ENCODE results near the gene STAB1. TPM values are rescaled to one million over a fixed set of nuclear protein-coding genes. Genes with fewer than 3 reads are reported as not detected.
A peak's percentile ranks its signal among the peaks of the same experiment; 100 is the strongest.

The STAB1 gene
- 0.06 TPM in 1 of 2 replicates, not detected in the other for total RNA-seq (ENCODE audit: low replicate concordance)

- Mint-ChIP-seq H3K36me3 (peaks cover 8% of the 10 kb centered on the region), H3K27ac (no peak within 1 kb of the TSS), H3K4me3 (peak within 1 kb of the TSS; percentile 11), H3K4me1 (peaks cover 10% of the 10 kb centered on the region), H3K9me3 (no peaks in the 10 kb centered on the region), H3K27me3 (ENCODE audit: insufficient read depth, low read depth) (peaks cover 6% of the 10 kb centered on the region)
- H3F3A ChIP-seq (ENCODE audit: low read depth), result peaks cover 7% of the 10 kb centered on the region
- no peaks in the 10 kb centered on the region for H3K9me3 ChIP-seq (ENCODE audit: low read depth)
- peaks cover 18% of the 10 kb centered on the region for H4K20me1 ChIP-seq (ENCODE audit: low read depth)
- no peak for DNase-seq (ENCODE audit: low spot score)
- peaks cover 6% of the 10 kb centered on the region for H3K4me1 ChIP-seq
- no peaks in the 10 kb centered on the region for H3K79me2 ChIP-seq (ENCODE audit: low read depth)
- H3K4me2 ChIP-seq, result no peak within 1 kb of the TSS
- no peak within 1 kb of the TSS for H3K4me3 ChIP-seq
- peak within 1 kb of the TSS; percentile 53 for H3K27ac ChIP-seq
- H3K27me3 ChIP-seq, result no peaks in the 10 kb centered on the region
- H2AFZ ChIP-seq (replicated peaks), result no peak within 1 kb of the TSS
- TF ChIP-seq EZH2phosphoT487 (IDR thresholded peaks at IDR 0.05) (no peak), EZH2 (IDR thresholded peaks at IDR 0.05) (no peak), CTCF (IDR thresholded peaks at IDR 0.05) (no peak)
- H3K36me3 ChIP-seq, result no peaks in the 10 kb centered on the region
- H3K9ac ChIP-seq, result no peak within 1 kb of the TSS
These were observed at the start of gene STAB1 for GRCh38 chr3:52494886-52495495. TSS of gene STAB1 (plus strand) at chr3:52495338. CDS start at chr3:52495414, 76 bp downstream.

GRCh38 chr3:52446042-52446441 is 49.1 kb upstream of the STAB1 start:
- no peak for DNase-seq (ENCODE audit: low spot score)

DNA sequence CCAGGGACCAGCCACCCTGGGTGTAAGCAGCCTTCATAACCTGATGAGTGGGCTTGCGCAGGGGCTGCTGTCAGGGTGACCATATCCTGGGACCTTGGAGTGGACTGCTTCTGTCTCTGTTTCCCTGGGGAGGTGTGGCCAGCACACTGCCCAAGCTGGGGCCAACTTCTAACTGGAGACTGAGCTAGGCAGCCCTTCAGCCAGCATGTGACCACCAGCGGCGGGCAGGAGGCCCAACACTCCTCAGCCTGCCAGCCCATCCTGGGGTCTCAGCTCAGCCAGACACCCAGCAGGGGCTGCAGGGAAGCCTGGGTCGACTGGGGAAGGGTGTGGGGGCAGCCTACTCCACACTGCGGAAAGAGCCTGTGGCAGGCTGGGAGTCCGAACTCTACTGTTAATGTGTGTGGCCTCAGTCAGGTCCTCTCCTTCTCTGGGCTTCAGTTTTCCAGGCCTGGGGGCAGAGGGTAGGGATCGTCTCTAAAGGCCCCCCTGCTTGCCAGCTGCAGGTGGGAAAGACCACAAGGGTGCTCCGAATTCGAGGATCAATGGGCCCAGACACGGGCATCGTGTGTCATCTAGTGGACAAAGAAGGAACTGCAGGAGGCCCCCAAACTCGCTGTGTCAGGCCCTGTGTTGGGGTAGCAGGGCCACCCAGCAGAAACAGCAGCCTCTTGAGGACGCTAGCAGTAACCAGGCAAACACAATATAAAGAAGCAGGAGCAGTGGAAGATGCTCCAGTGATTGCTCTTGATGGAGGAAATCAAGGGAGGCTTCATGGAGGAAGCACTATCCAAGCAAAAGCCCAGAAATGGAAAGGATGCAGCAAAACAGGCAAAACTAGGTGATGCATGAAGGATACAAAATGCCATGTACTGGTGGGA is 48.3 kb upstream of the STAB1 start:
- Mint-ChIP-seq H3K4me1 (peaks cover 12% of the 10 kb centered on the region), H3K27me3 (ENCODE audit: insufficient read depth, low read depth) (peaks cover 15% of the 10 kb centered on the region), H3K36me3 (no peaks in the 10 kb centered on the region), H3K9me3 (no peaks in the 10 kb centered on the region), H3K4me3 (peak overlapping the region; percentile 30), H3K27ac (no peak overlapping the region)
- H3K9me3 ChIP-seq (ENCODE audit: low read depth), result no peaks in the 10 kb centered on the region
- H3K36me3 ChIP-seq, result no peaks in the 10 kb centered on the region
- no peaks in the 10 kb centered on the region for H3K4me1 ChIP-seq
- no peak overlapping the region for H2AFZ ChIP-seq (replicated peaks)
- no peak overlapping the region for H3K9ac ChIP-seq
- no peaks in the 10 kb centered on the region for H3F3A ChIP-seq (ENCODE audit: low read depth)
- no peak overlapping the region for H3K27ac ChIP-seq
- TF ChIP-seq EZH2phosphoT487 (IDR thresholded peaks at IDR 0.05) (no peak), EZH2 (IDR thresholded peaks at IDR 0.05) (no peak), CTCF (IDR thresholded peaks at IDR 0.05) (peak; percentile 99)
- DNase-seq (ENCODE audit: low spot score), result peak; percentile 89
- H3K27me3 ChIP-seq, result no peaks in the 10 kb centered on the region
- no peak overlapping the region for H3K4me3 ChIP-seq
- no peaks in the 10 kb centered on the region for H4K20me1 ChIP-seq (ENCODE audit: low read depth)
- H3K4me2 ChIP-seq, result no peak overlapping the region
- H3K79me2 ChIP-seq (ENCODE audit: low read depth), result no peaks in the 10 kb centered on the region

More at GRCh38 chr3:52446042-52446441, 49.1 kb upstream of the STAB1 start:
- Histone ChIP-seq H3K79me2 (ENCODE audit: low read depth) (no peaks in the 10 kb centered on the region), H2AFZ (replicated peaks) (no peak overlapping the region), H3F3A (ENCODE audit: low read depth) (no peaks in the 10 kb centered on the region), H3K4me1 (no peaks in the 10 kb centered on the region), H3K4me2 (no peak overlapping the region), H4K20me1 (ENCODE audit: low read depth) (no peaks in the 10 kb centered on the region), H3K27ac (no peak overlapping the region), H3K9me3 (ENCODE audit: low read depth) (no peaks in the 10 kb centered on the region), H3K4me3 (no peak overlapping the region), H3K27me3 (no peaks in the 10 kb centered on the region), H3K36me3 (no peaks in the 10 kb centered on the region), H3K9ac (no peak overlapping the region)
- Mint-ChIP-seq H3K4me3 (no peak overlapping the region), H3K36me3 (no peaks in the 10 kb centered on the region), H3K4me1 (peaks cover 6% of the 10 kb centered on the region), H3K27ac (no peak overlapping the region), H3K27me3 (ENCODE audit: insufficient read depth, low read depth) (peaks cover 12% of the 10 kb centered on the region), H3K9me3 (no peaks in the 10 kb centered on the region)
- TF ChIP-seq EZH2 (IDR thresholded peaks at IDR 0.05) (no peak), CTCF (IDR thresholded peaks at IDR 0.05) (no peak), EZH2phosphoT487 (IDR thresholded peaks at IDR 0.05) (no peak)

Data from neural progenitor cell (in vitro differentiated cells).